ENCODE results near the gene CSMD2. TPM values are rescaled to one million over a fixed set of nuclear protein-coding genes. Genes with fewer than 3 reads are reported as not detected.

CSMD2 gene
- total RNA-seq, 2 donors from 2014 or later, result 0.15 to 0.28 TPM

DNA sequence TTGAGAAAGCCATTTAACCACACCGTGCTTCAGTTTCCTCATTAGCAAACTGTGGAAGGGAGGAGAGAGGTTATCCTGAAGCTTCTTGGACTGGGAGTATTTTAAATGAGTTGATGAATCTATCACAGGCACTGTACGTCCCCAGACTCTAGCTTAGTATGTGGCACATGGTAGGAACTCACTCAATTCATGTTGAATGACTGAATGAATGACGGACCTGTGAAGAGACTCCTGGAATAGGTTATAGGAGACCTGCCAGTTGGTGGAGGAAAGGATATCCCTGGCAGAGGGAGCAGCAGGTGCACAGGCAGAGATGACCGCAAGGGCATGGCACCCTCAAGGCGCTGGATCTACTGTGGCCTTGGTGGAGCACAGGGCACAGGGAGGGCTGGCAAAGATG lies 182.6 kb downstream of the CSMD2 start:
- ATAC-seq (no peak), DNase-seq (no peak)
- intact Hi-C loops (cut with DNase I, micrococcal nuclease), result no loop called here

DNA sequence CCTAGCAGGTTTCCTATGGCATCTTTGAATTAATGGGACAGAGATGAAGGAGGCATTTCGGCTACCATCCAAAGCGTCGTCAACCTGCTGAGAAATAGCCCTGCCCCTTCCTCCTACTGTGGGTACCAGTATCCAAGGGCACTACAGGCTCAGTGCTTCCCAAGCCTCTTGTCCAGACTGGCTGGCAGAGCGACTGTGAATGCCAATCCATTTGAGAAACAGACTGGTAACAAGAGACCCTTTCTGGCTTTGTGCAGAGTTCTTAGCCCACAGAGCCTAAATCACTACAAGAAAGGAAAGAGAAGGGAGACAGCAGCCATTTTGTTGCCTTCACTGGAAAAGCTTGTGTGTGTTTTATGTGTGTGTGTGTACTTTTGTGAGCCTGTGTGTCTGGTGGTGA lies 185.7 kb downstream of the CSMD2 start:
- intact Hi-C loops (cut with DNase I, micrococcal nuclease), result no loop called here
- ATAC-seq, result no peak
- DNase-seq, result no peak

- intact Hi-C loops (cut with DNase I, micrococcal nuclease), result no loop called here
- ATAC-seq, result no peak
- DNase-seq, result no peak
Observed at GRCh38 chr1:33975961-33976360, 189.1 kb downstream of the CSMD2 start.

- intact Hi-C loops (cut with DNase I, micrococcal nuclease), result no loop called here
- no peak for DNase-seq
- peak; percentile 61 for ATAC-seq
Observed at GRCh38 chr1:33973799-33974545, 191.1 kb downstream of the CSMD2 start.

DNA sequence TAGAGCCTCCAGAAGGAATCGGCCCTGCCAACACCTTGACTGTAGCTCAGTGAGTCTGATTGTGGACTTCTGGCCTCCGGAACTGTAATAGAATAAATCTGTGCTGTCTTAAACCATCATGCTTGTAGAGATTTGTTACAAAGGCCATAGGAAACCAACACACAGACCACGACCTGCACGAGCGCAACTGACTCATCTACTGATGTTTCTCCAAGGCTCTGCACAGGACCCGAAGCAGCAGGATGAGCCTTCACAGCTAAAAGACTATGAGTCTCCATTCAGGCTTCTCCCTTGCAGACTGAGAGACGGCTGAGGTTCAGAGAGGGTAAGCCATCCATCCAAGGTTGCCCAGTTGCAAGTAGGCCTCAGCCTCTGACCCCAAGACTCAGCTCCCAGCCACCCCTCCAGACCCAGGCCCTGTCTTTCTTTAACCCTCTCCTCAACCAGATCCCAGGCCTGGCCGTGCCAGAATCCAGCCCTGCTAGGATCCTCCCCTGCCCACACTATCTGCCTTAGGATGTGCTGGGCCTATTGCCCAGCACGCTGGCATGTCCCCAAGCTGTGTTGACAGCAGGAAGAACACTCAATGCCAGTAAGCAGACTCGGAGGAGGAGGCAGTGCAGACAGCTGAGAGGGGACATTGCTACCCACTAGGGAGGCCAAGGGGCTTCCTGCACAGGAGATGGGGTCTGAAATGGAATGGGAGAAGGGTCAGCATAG lies 192.2 kb downstream of the CSMD2 start:
- DNase-seq, result peak; percentile 10 to 27
- no peak for ATAC-seq
- intact Hi-C loops (cut with DNase I, micrococcal nuclease), result no loop called here

DNA sequence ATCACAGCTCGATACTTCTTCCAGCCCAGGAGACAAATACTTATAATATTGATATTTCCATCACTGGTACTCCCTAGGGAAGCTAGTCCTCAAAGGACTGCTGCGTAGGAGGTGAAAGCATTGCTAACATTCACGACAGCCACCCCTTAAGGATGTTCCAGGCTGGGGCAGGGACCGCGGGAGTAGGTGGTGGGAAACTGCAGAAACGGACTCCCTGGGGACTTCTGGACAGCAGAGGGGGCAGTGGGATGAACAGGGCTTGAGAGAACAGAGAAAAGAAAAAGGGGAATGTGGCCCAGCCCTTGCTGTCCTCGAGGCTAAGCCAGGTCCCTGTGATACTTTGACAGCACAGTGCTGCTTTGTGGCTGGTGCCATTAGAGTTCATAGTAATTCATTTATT lies 193.1 kb downstream of the CSMD2 start:
- ATAC-seq (no peak), DNase-seq (no peak)
- intact Hi-C loops (cut with DNase I, micrococcal nuclease), result no loop called here

- ATAC-seq, result no peak
- DNase-seq, result no peak
- intact Hi-C loops (cut with DNase I, micrococcal nuclease), result no loop called here
Observed at GRCh38 chr1:33971018-33971710, 193.9 kb downstream of the CSMD2 start.

- DNase-seq, result no peak
- no peak for ATAC-seq
- intact Hi-C loops (cut with DNase I, micrococcal nuclease), result no loop called here
Observed at GRCh38 chr1:33970148-33970825, 194.7 kb downstream of the CSMD2 start.

GRCh38 chr1:33966346-33967141 lies 198.5 kb downstream of the CSMD2 start:
- intact Hi-C loops (cut with DNase I, micrococcal nuclease), result no loop called here

DNA sequence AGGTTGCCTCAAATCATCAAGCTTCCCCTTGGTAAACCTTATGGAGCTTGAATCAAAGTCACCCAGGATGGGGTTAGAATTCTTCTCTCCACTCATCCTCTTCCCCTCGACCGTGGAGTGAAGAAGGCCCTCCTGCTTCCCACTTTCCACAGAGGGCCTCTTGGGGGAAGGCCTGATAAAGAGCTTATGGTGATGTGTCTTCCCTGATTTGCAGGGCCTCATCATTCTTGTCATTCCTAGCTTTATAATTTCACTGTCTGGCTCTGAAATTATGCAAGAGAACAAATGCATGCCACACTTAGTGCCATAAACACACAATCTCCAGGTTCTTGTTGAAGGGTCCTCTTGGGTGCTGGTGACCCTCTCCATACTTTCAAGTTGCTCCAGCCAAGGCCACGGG lies 199.9 kb downstream of the CSMD2 start:
- intact Hi-C loops (cut with DNase I, micrococcal nuclease), result no loop called here
- no peak for ATAC-seq
- DNase-seq, result no peak

More at GRCh38 chr1:33966346-33967141, 198.5 kb downstream of the CSMD2 start:
- no peak for DNase-seq
- no peak for ATAC-seq

- no peak for ATAC-seq
- no peak for DNase-seq
- intact Hi-C loops (cut with DNase I, micrococcal nuclease), result no loop called here
Observed at GRCh38 chr1:33962061-33962460, 203.0 kb downstream of the CSMD2 start.

DNA sequence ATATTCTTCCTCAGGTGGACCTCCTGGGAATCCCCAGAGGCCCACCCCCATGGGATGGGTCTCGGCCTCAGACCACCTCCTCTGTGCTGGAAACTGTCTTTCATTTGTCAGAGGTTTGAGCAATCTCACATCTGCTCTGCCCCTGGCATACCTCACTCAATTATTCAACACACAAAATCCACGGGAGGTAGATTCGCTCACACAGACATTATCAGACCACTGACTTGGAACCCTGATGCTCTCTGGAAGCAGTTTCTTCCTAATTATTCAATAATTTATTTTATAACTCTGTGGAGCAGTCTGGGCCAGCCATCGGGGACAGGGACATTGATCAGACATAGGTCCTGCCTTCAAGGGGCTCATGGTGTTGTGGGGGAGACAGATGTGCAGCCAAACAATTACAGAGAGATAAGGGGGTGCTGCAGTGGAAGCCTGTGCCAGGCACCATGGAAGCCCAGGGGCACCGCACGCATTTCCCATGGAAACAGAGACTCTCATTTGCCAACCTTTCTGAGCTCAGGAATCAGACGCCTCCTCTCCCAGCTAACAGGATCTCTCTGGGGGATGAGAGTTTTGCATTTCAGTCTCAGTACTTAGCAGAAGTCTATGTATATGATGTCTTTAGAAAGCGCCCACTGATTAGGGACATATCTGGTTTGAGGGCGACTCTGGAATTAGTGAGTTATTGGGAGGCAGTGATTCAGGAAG lies 204.7 kb downstream of the CSMD2 start:
- intact Hi-C loops (cut with DNase I, micrococcal nuclease), result no loop called here
- no peak for ATAC-seq
- DNase-seq, result no peak

GRCh38 chr1:33957854-33958253 lies 207.2 kb downstream of the CSMD2 start:
- DNase-seq, result no peak
- ATAC-seq, result no peak
- intact Hi-C loops (cut with DNase I, micrococcal nuclease), result no loop called here

GRCh38 chr1:33955096-33955495 lies 209.9 kb downstream of the CSMD2 start:
- intact Hi-C loops (cut with DNase I, micrococcal nuclease), result no loop called here
- DNase-seq (no peak), ATAC-seq (no peak)

DNA sequence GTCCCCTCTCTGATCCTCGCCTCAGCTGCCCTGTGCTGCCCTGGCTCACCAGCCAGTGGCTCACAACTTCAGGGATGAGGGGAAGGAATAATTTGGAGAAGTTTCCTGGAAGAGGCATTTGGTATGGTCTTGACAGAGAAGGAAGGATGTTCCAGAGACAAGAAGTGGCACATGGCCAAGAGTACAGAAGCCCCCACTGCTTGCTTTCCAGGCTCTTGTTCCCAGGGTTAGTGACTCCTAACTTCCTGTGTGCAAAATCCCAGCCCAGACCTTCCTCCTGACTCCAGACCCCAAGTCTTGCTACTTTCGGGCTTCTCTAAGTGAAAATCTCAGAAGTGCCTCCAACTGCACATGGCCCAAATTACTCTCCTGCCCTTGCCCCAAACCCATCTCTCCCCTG lies 215.5 kb downstream of the CSMD2 start:
- intact Hi-C loops (cut with DNase I, micrococcal nuclease), result no loop called here
- ATAC-seq (no peak), DNase-seq (no peak)

DNA sequence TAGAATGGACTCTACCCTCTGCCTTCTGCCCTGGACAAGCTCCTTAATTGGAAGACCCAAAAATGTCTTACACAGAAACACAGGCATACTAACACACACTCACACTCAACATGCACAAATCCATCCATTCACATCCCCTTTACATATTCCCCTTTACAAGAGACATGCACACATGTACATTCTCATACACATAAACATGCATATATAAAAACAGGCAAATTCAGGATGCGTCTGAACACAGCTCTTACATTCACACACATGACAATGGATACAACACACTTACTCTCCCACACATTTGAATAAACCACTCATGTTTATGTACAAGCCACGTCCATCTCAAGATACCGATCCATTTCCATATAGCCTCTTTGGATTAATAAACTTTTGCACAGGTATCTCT lies 216.7 kb downstream of the CSMD2 start:
- ATAC-seq (no peak), DNase-seq (no peak)
- intact Hi-C loops (cut with DNase I, micrococcal nuclease), result no loop called here

DNA sequence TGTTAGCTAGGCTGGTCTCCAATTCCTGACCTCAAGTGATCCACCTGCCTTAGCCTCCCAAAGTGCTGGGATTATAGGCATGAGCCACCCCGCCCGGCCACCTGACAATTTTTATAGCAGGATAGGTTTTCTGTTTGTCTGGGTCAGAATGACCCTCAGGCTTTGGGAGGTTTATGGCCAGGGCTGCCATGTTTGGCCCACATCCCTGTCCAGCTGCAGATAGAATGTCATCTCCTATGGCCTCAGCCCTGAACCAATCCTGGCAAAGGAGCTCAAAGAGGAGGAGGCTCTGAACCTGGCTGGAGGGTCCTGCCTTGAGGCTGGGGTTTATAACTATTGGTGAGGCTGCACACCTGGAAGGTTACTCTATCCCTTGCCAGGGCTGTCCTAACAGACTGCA lies 218.2 kb downstream of the CSMD2 start:
- ATAC-seq (no peak), DNase-seq (no peak)
- intact Hi-C loops (cut with DNase I, micrococcal nuclease), result no loop called here

DNA sequence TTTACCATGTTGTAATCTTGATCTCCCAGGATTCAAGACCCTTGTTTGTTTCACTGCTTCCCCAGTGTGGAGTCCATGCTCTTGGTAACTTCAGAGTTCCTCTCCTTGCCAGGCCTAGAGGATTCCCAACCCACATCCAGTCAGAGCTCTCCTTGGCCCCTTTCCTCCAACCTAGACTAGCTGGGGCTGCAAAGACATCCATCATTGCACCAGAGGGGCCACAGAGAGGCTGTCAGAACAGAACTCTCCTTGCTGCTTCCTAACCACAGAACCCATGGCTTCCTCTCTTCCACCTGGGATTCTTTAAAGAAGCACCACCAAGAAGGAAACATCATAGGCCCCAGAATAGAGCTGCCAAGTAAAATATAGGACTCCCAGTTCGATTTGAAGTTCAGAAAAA lies 220.2 kb downstream of the CSMD2 start:
- ATAC-seq (no peak), DNase-seq (no peak)
- intact Hi-C loops (cut with DNase I, micrococcal nuclease), result no loop called here

Data from left colon (tissue), 2 donors.